ENCODE data around the gene RET. TPM values are rescaled to one million over a fixed set of nuclear protein-coding genes. Genes with fewer than 3 reads are reported as not detected.

The RET gene
- total and polyA plus RNA-seq, 2 of the 8 experiments (the other 6 are each of a cell fraction or from before 2014, with no cell fraction given): 6.7 to 8.4 TPM

DNA sequence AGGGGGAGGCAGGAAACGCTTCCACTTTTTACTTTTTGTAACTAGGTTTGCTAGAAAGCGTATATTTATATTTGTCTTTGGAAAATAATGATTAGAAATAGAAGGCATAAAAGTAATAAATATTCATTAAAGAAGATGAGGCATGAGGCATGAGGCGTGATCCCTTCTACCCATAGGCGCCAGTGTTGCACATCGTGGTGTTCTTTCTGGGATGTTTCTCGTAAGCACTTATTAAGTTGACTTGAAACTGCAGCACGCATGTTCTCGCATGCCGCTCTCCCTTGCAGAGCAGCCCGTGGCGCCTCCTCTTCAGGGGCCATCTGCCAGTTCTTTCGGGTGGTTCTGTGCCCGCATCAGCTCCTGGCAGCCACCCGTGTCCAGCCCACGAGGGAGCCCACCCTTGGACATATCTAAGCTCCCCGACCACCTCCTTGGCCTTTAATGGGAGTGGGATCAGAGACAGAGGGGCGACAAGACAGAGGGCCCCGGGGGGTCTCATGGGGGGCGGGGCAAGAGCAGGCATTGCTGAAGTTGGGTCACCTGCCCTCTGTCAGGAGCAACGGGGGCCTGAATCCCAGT is 32.9 kb downstream of the RET start:
- FAIRE-seq: no peak
- no peak for DNase-seq (ENCODE audit: low read depth in 1 of 2, low spot score in 2 of 2)
- TF ChIP-seq HDAC6 (IDR thresholded peaks at IDR 0.05; ENCODE audit: low read depth, low read length) (no peak), GTF2F1 (IDR thresholded peaks at IDR 0.05; ENCODE audit: borderline replicate concordance, low read depth, low read length) (no peak), HDAC2 (IDR thresholded peaks at IDR 0.05; ENCODE audit: borderline replicate concordance in 1 of 2, low read depth in 2 of 2, low read length in 2 of 2) (no peak), MAFK (IDR thresholded peaks at IDR 0.05; ENCODE audit: low read depth, low read length) (no peak), YY1 (IDR thresholded peaks at IDR 0.05; ENCODE audit: low read depth, low read length) (no peak), TBP (IDR thresholded peaks at IDR 0.05; ENCODE audit: low read depth, low read length) (no peak), EGR1 (IDR thresholded peaks at IDR 0.05; ENCODE audit: borderline replicate concordance, low read depth, low read length) (no peak)

More for the DNA sequence above, 32.9 kb downstream of the RET start:
- Histone ChIP-seq H3K9ac (replicated peaks in 1 of 4; ENCODE audit: extremely low read depth in 1 of 4, low read depth in 3 of 4, low read length in 3 of 4) (no peak overlapping the region), H2BK5ac (ENCODE audit: low read depth, low read length) (no peak overlapping the region), H3K9me3 (ENCODE audit: insufficient read depth in 2 of 2, low read depth in 1 of 2, low read length in 1 of 2) (no peaks in the 10 kb centered on the region), H4K8ac (ENCODE audit: extremely low read depth, insufficient read depth, low read length) (no peak overlapping the region), H3K4me1 (replicated peaks in 1 of 4; ENCODE audit: control insufficient read depth in 3 of 4, insufficient read depth in 4 of 4, low read length in 3 of 4) (peaks cover 0 to 9% (median 2%) of the 10 kb centered on the region in 4 experiments; a peak in 3 of 7 replicates), H3K27ac (ENCODE audit: low read depth, low read length) (no peak overlapping the region), H3K14ac (ENCODE audit: insufficient read length) (no peak overlapping the region), H2BK12ac (ENCODE audit: low read depth, low read length) (no peak overlapping the region), H3K23me2 (ENCODE audit: low read depth, low read length) (peaks cover 5% of the 10 kb centered on the region; the same call in 1 of the 2 replicates), H2AFZ (ENCODE audit: low read length) (no peak overlapping the region), H2BK20ac (ENCODE audit: low read length) (no peak overlapping the region), H3K79me1 (ENCODE audit: low read depth, low read length) (no peaks in the 10 kb centered on the region), H3K4ac (replicated peaks; ENCODE audit: insufficient read length, low read depth, low read length) (no peak overlapping the region), H3K79me2 (ENCODE audit: control insufficient read depth in 1 of 2, insufficient read depth in 2 of 2, low read length in 2 of 2) (no peaks in the 10 kb centered on the region), H3K56ac (replicated peaks; ENCODE audit: insufficient read length, low read depth, low read length) (no peak overlapping the region), H3K23ac (ENCODE audit: insufficient read length) (no peak overlapping the region), H4K91ac (replicated peaks; ENCODE audit: insufficient read length, low read length) (no peak overlapping the region), H3K36me3 (ENCODE audit: control insufficient read depth in 2 of 4, insufficient read depth in 4 of 4, low read length in 3 of 4) (no peaks in the 10 kb centered on the region), H3K18ac (ENCODE audit: extremely low read depth, low read length) (no peak overlapping the region), H3K27me3 (replicated peaks in 1 of 4; ENCODE audit: control insufficient read depth in 3 of 4, extremely low read depth in 1 of 4, insufficient read depth in 3 of 4, low read length in 3 of 4) (peaks cover 0 to 6% (median 4%) of the 10 kb centered on the region in 4 experiments; a peak in 5 of 7 replicates), H2BK120ac (replicated peaks; ENCODE audit: low read depth, low read length) (no peak overlapping the region), H2AK5ac (ENCODE audit: low read depth, low read length) (no peak overlapping the region), H2BK15ac (ENCODE audit: low read length) (no peak overlapping the region), H3K4me2 (ENCODE audit: insufficient read depth in 1 of 2, low read depth in 2 of 2, low read length in 2 of 2) (no peak overlapping the region), H4K20me1 (replicated peaks in 1 of 2; ENCODE audit: control insufficient read depth in 1 of 2, insufficient read depth in 2 of 2, low read length in 2 of 2) (no peaks in the 10 kb centered on the region), H3K4me3 (ENCODE audit: extremely low read depth in 1 of 4, insufficient read depth in 2 of 4, low read depth in 3 of 4, low read length in 4 of 4) (no peak overlapping the region), H4K5ac (ENCODE audit: insufficient read length, low read depth, low read length) (no peak overlapping the region)
- ChIA-PET POLR2A (ENCODE audit: partially characterized antibody) (interaction anchor here (0.6 to 0.8 kb wide), 2 partner anchors 78 to 327 kb away, joined by 3 to 4 read pairs; partner anchors contain the start of gene BMS1), CTCF (ENCODE audit: partially characterized antibody) (interaction anchor here (0.7 to 2.9 kb wide), 4 partner anchors 16 to 244 kb away, joined by 3 to 10 read pairs (median 3); no protein-coding TSS in a partner anchor)
- WGBS, 2 experiments (ENCODE audit: extremely low coverage in 1 of 2, insufficient coverage in 1 of 2, insufficient read length in 1 of 2, insufficient replicate concordance in 2 of 2, low coverage in 1 of 2, low lambda C conversion rate in 2 of 2, missing lambda C conversion rate in 1 of 2): 84% methylated on average over 20 of the region's 20 CpGs; no CpG with 5 or more reads in 1 of the 2 experiments

Data from H1 (cell line).